SU-DHL-6 (cell line): ENCODE data around the gene KAT6B.

ENCODE experiments used
- EZH2phosphoT487 ChIP-seq: fragments of 200-600 bp; sonication (generic), shearing (Covaris generic); conservative IDR thresholded peaks from 2 replicates; pipeline ENCODE4 v1.6.1; 2018; ENCODE audit warnings: mild to moderate bottlenecking, antibody characterized with exemption, low read length, moderate library complexity, mixed read lengths
- TF ChIP-seq, protein P1 (sequence below): fragments of 200-600 bp; sonication (generic); IDR thresholded peaks from one replicate; pipeline ENCODE4 v1.5.1; 2017; ENCODE audit warnings: antibody characterized with exemption, mild to moderate bottlenecking, low read length, moderate library complexity; ENCODE audit not compliant: insufficient read depth, poor library complexity, severe bottlenecking

DNA sequence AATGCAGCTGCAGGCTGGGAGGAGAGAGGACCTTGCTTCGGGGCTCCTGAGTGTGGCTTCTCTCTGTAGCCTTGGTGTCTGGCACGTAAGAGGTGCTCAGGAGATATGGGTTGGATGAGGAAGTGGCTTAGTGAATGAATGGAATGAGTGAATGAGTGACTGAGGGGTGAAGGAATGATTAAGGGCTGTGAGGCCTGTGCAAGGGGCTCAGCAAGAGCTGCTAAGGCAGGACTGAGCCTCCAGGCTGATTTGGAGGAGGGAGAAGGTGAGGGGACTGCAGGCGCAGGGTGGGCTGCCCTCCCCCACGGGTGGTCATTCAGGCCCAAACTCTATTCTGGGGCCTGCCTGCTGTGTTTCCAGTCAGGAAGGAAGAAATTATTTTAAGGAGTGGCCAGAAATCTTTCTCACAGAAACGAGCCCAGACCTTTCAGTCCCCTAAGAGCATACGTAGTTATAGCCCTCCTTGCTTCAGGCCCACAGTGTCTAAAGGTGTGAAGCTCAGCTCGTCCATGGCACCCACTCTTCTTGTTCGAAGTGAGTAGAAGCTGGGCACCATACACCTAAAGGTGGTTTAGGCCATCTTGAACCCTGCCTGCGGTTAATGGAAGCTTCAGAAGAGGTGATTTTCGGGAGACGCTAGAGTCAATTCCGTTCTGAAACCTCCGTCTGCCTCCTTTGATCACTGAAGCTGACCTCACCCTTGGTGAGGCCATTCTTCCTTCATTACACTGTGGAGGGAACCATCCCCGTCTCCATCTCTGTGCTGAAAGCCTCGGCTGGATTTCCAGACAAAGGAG is 235.5 kb downstream of the KAT6B start:
- TF ChIP-seq, protein P1, sequence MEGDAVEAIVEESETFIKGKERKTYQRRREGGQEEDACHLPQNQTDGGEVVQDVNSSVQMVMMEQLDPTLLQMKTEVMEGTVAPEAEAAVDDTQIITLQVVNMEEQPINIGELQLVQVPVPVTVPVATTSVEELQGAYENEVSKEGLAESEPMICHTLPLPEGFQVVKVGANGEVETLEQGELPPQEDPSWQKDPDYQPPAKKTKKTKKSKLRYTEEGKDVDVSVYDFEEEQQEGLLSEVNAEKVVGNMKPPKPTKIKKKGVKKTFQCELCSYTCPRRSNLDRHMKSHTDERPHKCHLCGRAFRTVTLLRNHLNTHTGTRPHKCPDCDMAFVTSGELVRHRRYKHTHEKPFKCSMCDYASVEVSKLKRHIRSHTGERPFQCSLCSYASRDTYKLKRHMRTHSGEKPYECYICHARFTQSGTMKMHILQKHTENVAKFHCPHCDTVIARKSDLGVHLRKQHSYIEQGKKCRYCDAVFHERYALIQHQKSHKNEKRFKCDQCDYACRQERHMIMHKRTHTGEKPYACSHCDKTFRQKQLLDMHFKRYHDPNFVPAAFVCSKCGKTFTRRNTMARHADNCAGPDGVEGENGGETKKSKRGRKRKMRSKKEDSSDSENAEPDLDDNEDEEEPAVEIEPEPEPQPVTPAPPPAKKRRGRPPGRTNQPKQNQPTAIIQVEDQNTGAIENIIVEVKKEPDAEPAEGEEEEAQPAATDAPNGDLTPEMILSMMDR = no peak
- no peak for TF ChIP-seq EZH2phosphoT487
